Measurements from ENCODE around the gene ZRANB1.

DNA sequence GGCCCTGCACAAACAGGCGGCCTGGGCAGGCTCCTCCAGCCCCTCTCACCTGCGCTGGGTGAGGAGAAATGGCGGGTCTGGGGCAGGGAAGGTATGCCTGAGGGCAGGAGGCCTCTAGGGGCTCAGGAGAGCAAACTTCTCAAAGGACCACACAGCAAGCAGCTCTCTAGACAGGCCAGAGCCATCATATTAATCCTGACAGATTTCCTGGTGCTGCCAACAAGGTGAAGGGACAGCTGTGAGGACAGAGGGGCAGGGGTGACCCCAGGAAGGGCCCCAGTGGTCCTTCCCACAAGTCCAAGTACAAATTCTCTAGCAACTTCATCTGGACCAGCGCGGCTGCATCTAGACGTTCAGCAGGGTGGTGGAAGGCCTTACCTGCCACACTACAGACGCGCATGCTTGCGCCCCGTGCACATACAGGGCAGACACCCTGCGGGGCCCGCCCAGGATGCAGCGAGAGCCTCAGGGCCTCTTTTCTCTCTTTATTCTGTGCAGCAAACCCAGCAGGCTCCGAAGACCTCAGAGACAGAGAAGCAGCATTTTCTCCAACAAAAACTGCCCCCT, 62.1 kb downstream of the ZRANB1 start:
- TF ChIP-seq TAF1 (IDR thresholded peaks at IDR 0.05; ENCODE audit: low read depth, low read length) (no peak), POLR2AphosphoS5 (IDR thresholded peaks at IDR 0.05; ENCODE audit: low read depth, low read length) (no peak), SPI1 (IDR thresholded peaks at IDR 0.05; ENCODE audit: low read depth, low read length) (no peak)
